Chondrocyte (in vitro differentiated cells): Measurements from ENCODE around the gene CCDC182. TPM values are rescaled to one million over a fixed set of nuclear protein-coding genes. Genes with fewer than 3 reads are reported as not detected.

Experiments used
- DNase-seq: peaks from one replicate; pipeline ENCODE4 v3.0.0; 2021; ENCODE audit warnings: mixed read lengths, low spot score
- H3K27ac Mint-ChIP-seq: one replicate; pipeline ENCODE4 v1.8.0; 2021; ENCODE audit warnings: mild to moderate bottlenecking, moderate library complexity, mixed read lengths; ENCODE audit not compliant: unreplicated experiment
- H3K27me3 Mint-ChIP-seq: 2 replicates; pipeline ENCODE4 v1.8.0; 2021; ENCODE audit warnings: low read depth, mixed read lengths
- H3K36me3 Mint-ChIP-seq: 2 replicates; pipeline ENCODE4 v1.8.0; 2021; ENCODE audit warnings: low read depth, mixed read lengths
- H3K4me1 Mint-ChIP-seq: 2 replicates; pipeline ENCODE4 v1.8.0; 2021; ENCODE audit warnings: low read depth, mild to moderate bottlenecking, mixed read lengths
- H3K4me3 Mint-ChIP-seq: one replicate; pipeline ENCODE4 v1.8.0; 2021; ENCODE audit warnings: mild to moderate bottlenecking, moderate library complexity, mixed read lengths; ENCODE audit not compliant: unreplicated experiment
- H3K9me3 Mint-ChIP-seq: 2 replicates; pipeline ENCODE4 v1.8.0; 2021; ENCODE audit warnings: low read depth, mixed read lengths
- CTCF ChIP-seq: fragments of 200-600 bp; sonication (generic); IDR thresholded peaks from 2 replicates; pipeline ENCODE4 v1.5.0; 2021; ENCODE audit warnings: antibody characterized with exemption, mild to moderate bottlenecking, moderate library complexity
- total RNA-seq: library from RNA; stranded (reverse); gene quantifications from 3 replicates; pipeline ENCODE4 v1.2.1, GENCODE V29; 2021

The CCDC182 gene
- total RNA-seq, 1 donor from 2014 or later, result not detected

- peaks cover 29% of the 10 kb centered on the region for H3K27me3 Mint-ChIP-seq
- TF ChIP-seq CTCF, result peak; percentile 36
Measured at GRCh38 chr17:57735707-57736106, 9.4 kb downstream of the CCDC182 start.

GRCh38 chr17:57735230-57735629, 9.9 kb downstream of the CCDC182 start:
- no peak overlapping the region for H3K4me3 Mint-ChIP-seq
- H3K27ac Mint-ChIP-seq, result no peak overlapping the region
- peaks cover 29% of the 10 kb centered on the region for H3K27me3 Mint-ChIP-seq
- DNase-seq, result no peak
- H3K4me1 Mint-ChIP-seq, result no peaks in the 10 kb centered on the region
- no peaks in the 10 kb centered on the region for H3K9me3 Mint-ChIP-seq
- H3K36me3 Mint-ChIP-seq, result peaks cover 1% of the 10 kb centered on the region
- TF ChIP-seq CTCF, result no peak

More at GRCh38 chr17:57735707-57736106, 9.4 kb downstream of the CCDC182 start:
- DNase-seq, result no peak
- no peak overlapping the region for H3K27ac Mint-ChIP-seq
- H3K4me1 Mint-ChIP-seq, result no peaks in the 10 kb centered on the region
- no peak overlapping the region for H3K4me3 Mint-ChIP-seq
- H3K36me3 Mint-ChIP-seq, result peaks cover 1% of the 10 kb centered on the region
- H3K9me3 Mint-ChIP-seq, result no peaks in the 10 kb centered on the region

GRCh38 chr17:57733085-57733484, 12.0 kb downstream of the CCDC182 start:
- Mint-ChIP-seq H3K9me3 (no peaks in the 10 kb centered on the region), H3K4me1 (no peaks in the 10 kb centered on the region), H3K4me3 (no peak overlapping the region), H3K27ac (no peak overlapping the region), H3K27me3 (peaks cover 22% of the 10 kb centered on the region), H3K36me3 (no peaks in the 10 kb centered on the region)
- no peak for DNase-seq
- TF ChIP-seq CTCF, result no peak

- H3K27ac Mint-ChIP-seq, result no peak overlapping the region
- no peaks in the 10 kb centered on the region for H3K9me3 Mint-ChIP-seq
- H3K4me1 Mint-ChIP-seq, result no peaks in the 10 kb centered on the region
- H3K36me3 Mint-ChIP-seq, result no peaks in the 10 kb centered on the region
- peaks cover 19% of the 10 kb centered on the region for H3K27me3 Mint-ChIP-seq
- no peak for TF ChIP-seq CTCF
- no peak for DNase-seq
- H3K4me3 Mint-ChIP-seq, result no peak overlapping the region
Measured at GRCh38 chr17:57732062-57732461, 13.0 kb downstream of the CCDC182 start.

- Mint-ChIP-seq H3K9me3 (no peaks in the 10 kb centered on the region), H3K36me3 (no peaks in the 10 kb centered on the region), H3K27ac (no peak overlapping the region), H3K27me3 (peaks cover 19% of the 10 kb centered on the region), H3K4me1 (no peaks in the 10 kb centered on the region), H3K4me3 (no peak overlapping the region)
- TF ChIP-seq CTCF, result no peak
- no peak for DNase-seq
Measured at GRCh38 chr17:57730026-57730701, 14.9 kb downstream of the CCDC182 start.
